ENCODE data around the gene TMC6. TPM values are rescaled to one million over a fixed set of nuclear protein-coding genes. Genes with fewer than 3 reads are reported as not detected.

The TMC6 gene
- total and polyA plus RNA-seq, 8 donors, result 15.6 to 61.2 (median 25.5) TPM

DNA sequence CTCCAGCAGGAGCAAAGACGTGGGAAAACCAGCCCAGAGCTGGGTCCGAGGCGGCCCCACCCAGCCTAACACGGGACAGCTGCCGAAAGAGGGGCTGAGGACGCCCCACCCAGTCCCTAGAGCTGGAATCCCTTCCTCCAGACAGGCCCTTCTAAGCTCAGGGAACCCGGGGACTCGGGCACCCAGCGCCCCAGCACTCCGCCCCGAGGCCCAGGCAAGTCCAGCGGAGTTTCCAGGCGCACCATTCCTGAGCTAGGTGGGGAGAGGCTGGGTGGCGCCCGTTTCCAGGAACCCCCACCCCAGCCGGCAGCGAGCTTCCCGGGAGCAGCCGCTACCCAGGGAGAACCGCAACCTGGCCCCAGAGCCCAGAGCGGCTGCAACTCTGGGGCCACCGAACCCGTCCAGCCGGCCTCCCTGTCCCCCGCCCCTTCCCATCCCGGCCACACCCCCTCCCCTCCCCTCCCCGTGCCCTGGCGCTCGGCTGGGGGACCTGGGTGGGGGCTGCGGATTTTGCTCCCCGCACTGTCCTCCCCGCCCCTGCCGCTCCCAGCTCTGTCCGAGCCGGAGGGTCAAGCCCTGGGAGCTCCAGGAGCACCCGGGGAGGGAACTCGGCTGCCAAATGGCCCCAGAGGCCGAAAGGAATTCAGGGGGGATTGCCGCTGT is 536 bp downstream of the TMC6 start:
- TF ChIP-seq, protein P1, sequence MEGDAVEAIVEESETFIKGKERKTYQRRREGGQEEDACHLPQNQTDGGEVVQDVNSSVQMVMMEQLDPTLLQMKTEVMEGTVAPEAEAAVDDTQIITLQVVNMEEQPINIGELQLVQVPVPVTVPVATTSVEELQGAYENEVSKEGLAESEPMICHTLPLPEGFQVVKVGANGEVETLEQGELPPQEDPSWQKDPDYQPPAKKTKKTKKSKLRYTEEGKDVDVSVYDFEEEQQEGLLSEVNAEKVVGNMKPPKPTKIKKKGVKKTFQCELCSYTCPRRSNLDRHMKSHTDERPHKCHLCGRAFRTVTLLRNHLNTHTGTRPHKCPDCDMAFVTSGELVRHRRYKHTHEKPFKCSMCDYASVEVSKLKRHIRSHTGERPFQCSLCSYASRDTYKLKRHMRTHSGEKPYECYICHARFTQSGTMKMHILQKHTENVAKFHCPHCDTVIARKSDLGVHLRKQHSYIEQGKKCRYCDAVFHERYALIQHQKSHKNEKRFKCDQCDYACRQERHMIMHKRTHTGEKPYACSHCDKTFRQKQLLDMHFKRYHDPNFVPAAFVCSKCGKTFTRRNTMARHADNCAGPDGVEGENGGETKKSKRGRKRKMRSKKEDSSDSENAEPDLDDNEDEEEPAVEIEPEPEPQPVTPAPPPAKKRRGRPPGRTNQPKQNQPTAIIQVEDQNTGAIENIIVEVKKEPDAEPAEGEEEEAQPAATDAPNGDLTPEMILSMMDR (IDR thresholded peaks at IDR 0.05), result no peak
- Histone ChIP-seq H3K4me3 (peak overlapping the region; percentile 22 to 81 (median 56)), H3K36me3 (peaks cover 0 to 8% (median 0%) of the 10 kb centered on the region in 3 donors), H3K27ac (peak overlapping the region; percentile 46 to 77 (median 74)), H3K27me3 (no peaks in the 10 kb centered on the region), H3K9me3 (no peaks in the 10 kb centered on the region), H3K4me1 (peaks cover 0 to 8% (median 8%) of the 10 kb centered on the region in 3 donors)
- WGBS, 2 donors, result 1 to 2% methylated on average over 30 to 38 of the region's 39 CpGs
- DNase-seq (peak in 2 of 6 donors; percentile 69 to 87), FAIRE-seq (no peak), ATAC-seq (peak; percentile 53 to 64 (median 62))
- intact Hi-C loops (cut with DNase I), result no loop called here

DNA sequence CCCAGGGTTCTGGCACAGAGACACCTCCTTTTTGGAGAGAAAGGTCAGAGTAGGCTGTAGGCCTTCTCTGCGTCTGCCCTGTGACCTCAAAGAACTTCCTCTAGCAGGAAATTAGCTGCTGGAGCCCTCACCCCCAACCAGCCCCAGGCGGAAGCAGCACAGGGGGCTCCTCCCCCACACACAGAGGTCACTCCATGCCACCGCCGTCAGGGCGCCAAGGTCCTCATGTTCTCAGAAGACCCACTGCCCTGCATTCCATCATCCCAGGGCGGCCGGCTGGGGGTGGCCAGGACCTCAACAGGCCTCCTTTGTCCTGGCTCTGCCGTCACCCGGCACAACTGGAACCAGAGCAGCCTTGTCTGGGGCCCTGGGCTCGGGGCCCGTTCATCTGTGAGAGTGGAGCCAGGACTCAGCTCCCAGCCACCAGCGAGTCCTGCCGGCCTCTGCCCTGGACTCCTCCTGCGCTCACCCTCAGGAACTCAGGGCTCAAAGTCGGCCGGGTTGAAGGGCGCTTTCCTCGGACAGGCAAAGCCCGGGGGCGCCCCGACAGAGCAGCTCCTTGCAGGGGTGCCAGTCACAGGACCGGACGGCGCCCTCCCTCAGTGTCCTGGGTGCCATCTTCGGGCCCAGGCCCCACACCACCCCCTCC is 1.2 kb downstream of the TMC6 start:
- WGBS, 2 donors, result 17 to 28% methylated on average over 25 of the region's 25 CpGs
- peak overlapping the region; percentile 46 to 77 (median 74) for H3K27ac ChIP-seq
- H3K36me3 ChIP-seq, result peaks cover 0 to 8% (median 0%) of the 10 kb centered on the region in 3 donors
- peaks cover 0 to 8% (median 8%) of the 10 kb centered on the region in 3 donors for H3K4me1 ChIP-seq
- ATAC-seq (peak; percentile 13 to 45 (median 24)), FAIRE-seq (no peak), DNase-seq (peak in 5 of 6 donors; percentile 55 to 89 (median 69))
- TF ChIP-seq, protein P1 (IDR thresholded peaks at IDR 0.05), result no peak
- intact Hi-C loops (cut with DNase I), result no loop called here
- H3K27me3 ChIP-seq, result no peaks in the 10 kb centered on the region
- H3K4me3 ChIP-seq, result peak overlapping the region; percentile 22 to 81 (median 56)
- H3K9me3 ChIP-seq, result no peaks in the 10 kb centered on the region

DNA sequence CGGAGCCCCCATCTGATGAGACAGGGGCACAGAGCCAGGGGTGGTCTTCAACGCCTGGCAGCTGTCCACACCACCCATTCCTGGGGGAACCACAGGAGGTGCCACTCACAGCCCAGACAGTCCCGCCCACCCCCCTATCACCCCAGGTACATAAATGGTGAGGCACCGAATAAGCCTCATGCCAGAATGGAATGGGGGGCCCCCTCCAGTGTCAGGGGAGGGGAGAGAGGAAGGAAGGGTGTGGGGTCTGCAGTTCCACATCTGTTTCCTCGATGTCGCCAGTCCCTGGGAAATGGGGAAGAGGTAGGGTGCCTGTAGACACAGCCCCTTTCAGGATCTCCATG is 1.7 kb downstream of the TMC6 start:
- TF ChIP-seq, protein P1 (IDR thresholded peaks at IDR 0.05), result no peak
- no peak for FAIRE-seq
- Histone ChIP-seq H3K4me3 (peak overlapping the region in 2 of 4 donors; percentile 64 to 81), H3K27ac (peak overlapping the region; percentile 46 to 77 (median 74)), H3K9me3 (no peaks in the 10 kb centered on the region), H3K27me3 (no peaks in the 10 kb centered on the region), H3K4me1 (peaks cover 0 to 8% (median 8%) of the 10 kb centered on the region in 3 donors), H3K36me3 (peaks cover 0 to 8% (median 0%) of the 10 kb centered on the region in 3 donors)
- intact Hi-C loops (cut with DNase I), result no loop called here
- no peak for DNase-seq
- no peak for ATAC-seq
- 75 to 82% methylated on average over 6 of the region's 6 CpGs for WGBS, 2 donors

- H3K9me3 ChIP-seq, result no peaks in the 10 kb centered on the region
- TF ChIP-seq, protein P1 (IDR thresholded peaks at IDR 0.05), result no peak
- no peaks in the 10 kb centered on the region for H3K27me3 ChIP-seq
- peak overlapping the region in 2 of 4 donors; percentile 70 to 77 for H3K27ac ChIP-seq
- no peak for FAIRE-seq
- intact Hi-C loops (cut with DNase I), result no loop called here
- WGBS, 2 donors, result 87 to 88% methylated on average over 19 to 25 of the region's 25 CpGs
- H3K4me3 ChIP-seq, result peak overlapping the region in 1 of 4 donors; percentile 81
- no peak for ATAC-seq
- peaks cover 0 to 8% (median 8%) of the 10 kb centered on the region in 3 donors for H3K4me1 ChIP-seq
- peaks cover 0 to 8% (median 0%) of the 10 kb centered on the region in 3 donors for H3K36me3 ChIP-seq
- peak in 3 of 6 donors; percentile 56 to 84 (median 62) for DNase-seq
Observed at GRCh38 chr17:78125976-78126894, 2.3 kb downstream of the TMC6 start.
